SW480 (cell line): ENCODE results near the gene STKLD1.

Source experiments
- DNase-seq: peaks from one replicate; pipeline ENCODE4 v3.0.0-alpha.2; 2016; ENCODE audit warnings: low spot score

Gene STKLD1

DNA sequence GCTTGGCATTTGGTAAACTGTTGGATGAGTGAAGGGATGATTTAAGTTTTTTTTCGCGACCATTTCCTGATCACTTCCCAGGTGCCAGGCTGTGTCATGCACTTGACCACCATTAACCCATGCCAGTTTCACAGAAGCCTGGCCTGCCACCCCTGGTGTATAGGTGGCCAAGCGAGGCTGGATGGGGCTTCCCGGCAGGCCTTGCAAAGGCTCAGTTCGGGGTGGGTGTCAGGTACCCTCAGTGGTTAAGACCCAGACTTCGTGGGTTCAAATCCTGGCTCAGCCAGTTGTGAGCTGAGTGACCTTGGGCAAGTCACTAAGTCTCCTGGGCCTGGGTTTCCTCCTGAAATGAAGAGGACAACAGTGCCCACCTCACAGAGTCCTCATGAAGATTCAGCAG is 30.6 kb upstream of the STKLD1 start:
- no peak for DNase-seq

- no peak for DNase-seq
Observed at GRCh38 chr9:133346021-133346785, 30.0 kb upstream of the STKLD1 start.

DNA sequence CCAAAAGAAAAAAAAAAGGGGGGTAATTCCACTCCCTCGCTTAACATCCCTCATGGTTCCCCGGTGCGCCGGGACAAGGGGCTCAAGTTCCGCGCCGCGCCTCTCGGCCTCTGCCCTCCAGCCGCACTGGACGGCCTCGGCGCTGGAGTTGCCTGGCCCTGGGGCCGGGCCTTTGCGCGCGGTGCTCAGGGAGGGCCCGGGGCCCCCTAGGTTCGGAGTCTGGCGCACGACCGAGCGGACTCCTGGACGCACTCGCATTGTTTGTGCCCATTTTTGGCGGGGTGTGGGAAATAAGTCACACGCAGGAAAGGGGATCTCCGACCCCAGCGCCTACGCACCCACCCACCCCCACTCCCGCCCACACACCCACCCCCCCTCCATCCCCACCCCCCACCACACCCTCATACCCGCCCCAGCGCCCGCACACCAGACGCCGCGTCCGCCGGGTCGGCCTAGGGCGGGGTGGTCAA is 28.6 kb upstream of the STKLD1 start:
- DNase-seq: no peak

GRCh38 chr9:133347985-133348717 is 28.0 kb upstream of the STKLD1 start, which contains the start of the genes MED22 and RPL7A:
Gene MED22, minus strand, starts transcription at chr9:133348131. Its CDS starts 1,469 bp downstream, at chr9:133346662.
Gene RPL7A, plus strand, starts transcription at chr9:133348218. Its CDS starts 26 bp downstream, at chr9:133348244.
- DNase-seq: peak; percentile 96

- no peak for DNase-seq
Observed at GRCh38 chr9:133348718-133349573, 27.2 kb upstream of the STKLD1 start.

GRCh38 chr9:133349965-133350616 is 26.1 kb upstream of the STKLD1 start:
- DNase-seq: no peak

- DNase-seq: no peak
Observed at GRCh38 chr9:133351526-133351907, 24.6 kb upstream of the STKLD1 start.

DNA sequence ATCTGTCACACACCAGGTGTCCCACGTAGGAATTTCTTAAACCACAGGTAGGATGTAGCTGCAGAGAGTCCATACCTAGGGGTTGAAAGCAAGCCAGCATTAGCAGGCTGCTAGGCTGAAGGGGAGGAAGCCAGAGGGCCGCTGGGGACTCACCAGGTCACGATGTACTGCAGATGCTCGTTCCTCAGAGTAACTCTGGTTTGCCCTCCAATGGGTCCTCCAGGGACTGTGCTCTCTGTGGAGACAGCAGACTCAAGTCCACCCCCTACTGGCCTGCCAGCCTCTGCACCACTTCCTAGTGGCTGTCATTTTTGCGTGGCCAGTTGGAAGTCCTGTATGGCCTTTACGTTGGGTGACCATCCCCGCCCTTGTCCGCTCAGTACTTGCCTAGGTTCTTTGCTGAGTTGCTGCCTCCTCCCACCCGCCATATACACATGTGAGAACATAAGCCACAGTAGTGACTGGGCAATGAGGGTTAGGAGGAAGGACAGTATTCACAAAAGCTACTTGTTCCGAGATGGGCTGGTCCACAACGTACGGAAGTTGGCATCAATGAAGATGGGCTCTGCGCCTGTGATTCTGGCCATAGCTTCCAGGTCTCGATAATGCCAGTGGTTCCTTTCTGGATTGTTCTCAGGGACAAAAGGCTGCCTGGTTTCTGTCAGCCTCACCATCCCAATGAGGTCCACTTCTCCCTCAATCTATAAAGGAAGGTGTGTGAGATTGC is 24.1 kb upstream of the STKLD1 start:
- peak; percentile 63 for DNase-seq

- no peak for DNase-seq
Observed at GRCh38 chr9:133352635-133353340, 23.4 kb upstream of the STKLD1 start.

DNA sequence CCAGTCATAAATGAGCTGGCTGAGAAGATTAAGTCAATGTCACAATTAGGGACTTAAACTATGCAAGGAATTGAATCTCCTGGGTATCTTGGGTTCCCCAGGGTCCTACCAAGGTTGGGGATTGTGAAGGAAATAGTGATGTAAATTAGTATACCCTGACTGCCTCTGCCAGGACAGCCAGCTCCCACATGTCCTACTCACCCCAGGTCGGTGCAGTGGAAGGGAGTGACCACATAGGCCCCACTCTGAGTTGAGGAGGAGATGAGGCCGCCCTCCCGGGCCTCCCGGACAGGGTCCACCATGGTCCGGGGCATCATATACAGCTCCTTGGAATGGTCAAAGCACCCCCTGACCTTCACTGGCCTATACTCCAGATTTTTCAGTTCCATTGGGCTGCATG is 22.6 kb upstream of the STKLD1 start:
- DNase-seq: no peak

- no peak for DNase-seq
Observed at GRCh38 chr9:133354766-133355165, 21.4 kb upstream of the STKLD1 start.

DNA sequence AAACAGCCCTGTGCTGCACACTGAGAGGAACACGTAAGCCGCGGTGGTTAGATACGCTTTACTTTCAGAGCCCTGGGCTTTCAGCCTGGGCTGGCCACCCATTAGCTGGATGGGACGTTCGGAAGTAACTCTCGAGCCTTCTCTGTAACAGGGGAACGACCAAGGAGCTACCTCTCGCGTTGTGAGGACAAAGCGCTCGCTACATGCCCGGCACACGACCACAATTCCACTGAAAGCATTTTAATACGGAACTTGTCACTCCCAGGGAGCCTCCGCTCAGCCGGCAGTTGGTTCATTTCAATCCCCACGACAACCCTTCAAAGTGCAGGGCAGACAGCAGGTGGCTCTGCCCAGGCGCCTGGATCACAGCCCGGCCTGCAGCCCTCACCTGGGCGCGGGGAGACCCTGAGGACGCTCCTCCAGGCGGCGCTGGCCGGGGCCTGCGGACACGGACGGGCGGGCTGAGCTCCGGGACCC is 20.2 kb upstream of the STKLD1 start:
- DNase-seq: no peak

DNA sequence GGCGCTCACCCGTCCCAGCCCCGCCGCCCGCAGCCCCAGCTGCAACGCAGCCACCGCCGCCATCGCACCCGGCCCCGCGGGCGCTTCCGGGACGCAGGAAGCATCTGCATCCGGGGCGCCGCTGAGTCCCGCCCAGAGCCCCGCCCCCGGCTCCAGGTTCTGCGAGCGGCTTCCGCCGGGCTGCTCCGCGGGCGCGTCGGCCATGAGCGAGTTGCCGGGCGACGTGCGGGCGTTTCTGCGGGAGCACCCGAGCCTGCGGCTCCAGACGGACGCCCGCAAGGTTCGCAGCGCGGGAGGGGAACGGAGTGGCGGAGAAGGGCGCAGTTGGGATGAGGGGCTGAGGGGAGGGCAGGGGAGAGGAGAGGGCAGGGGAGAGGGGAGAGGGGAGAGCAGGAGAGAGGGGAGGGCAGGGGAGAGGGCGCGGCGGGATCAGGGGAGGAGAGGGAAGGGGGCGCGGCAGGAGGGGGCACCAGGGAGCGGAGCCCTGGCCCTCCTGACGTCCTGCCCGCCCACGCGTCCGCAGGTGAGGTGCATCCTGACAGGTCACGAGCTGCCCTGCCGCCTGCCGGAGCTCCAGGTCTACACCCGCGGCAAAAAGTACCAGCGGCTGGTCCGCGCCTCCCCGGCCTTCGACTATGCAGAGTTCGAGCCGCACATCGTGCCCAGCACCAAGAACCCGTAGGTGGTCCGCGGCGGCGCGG is 19.6 kb upstream of the STKLD1 start, which contains the start of the genes SURF1 and SURF2:
Gene SURF1 (minus strand): TSS at position 97 of the 701 bp plus-strand sequence. CDS start 34 bp downstream, at position 63.
Gene SURF2 (plus strand): TSS at position 160 of the 701 bp plus-strand sequence. CDS start 43 bp downstream, at position 203.
- peak; percentile 80 for DNase-seq

- no peak for DNase-seq
Observed at GRCh38 chr9:133357656-133358055, 18.5 kb upstream of the STKLD1 start.

DNA sequence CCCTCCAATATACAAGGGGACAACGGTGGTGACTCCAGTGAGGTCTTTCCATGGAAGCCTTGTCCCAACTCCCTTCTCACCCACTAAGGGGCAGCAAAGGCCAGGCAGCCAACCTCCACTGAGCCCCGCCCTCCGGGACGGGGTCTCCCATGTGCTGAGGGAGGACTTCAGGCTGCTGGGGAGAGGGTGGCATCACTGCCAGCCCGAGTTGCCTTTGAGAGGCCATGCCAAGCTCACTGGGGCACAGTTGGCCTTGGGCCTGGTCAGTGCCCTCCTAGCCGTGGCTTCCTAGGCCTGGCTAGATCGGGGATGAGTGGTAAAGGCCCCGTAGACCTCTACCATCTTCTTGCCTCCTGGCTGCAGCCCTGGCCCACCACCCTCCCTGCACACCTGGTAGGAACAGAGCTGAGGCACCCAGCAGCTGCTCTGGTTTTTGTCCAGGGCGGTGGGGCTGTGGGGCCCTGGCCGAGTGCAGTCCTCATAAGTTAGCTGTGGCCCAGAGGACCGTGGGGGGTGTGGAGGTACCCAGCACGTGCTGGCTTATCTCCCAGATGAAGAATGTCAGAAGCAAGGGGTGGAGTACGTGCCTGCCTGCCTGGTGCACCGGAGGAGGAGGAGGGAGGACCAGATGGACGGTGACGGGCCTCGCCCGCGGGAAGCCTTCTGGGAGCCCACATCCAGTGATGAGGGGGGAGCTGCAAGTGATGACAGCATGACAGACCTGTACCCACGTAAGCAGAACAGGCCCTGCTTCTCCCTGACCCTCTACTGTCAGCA is 16.6 kb upstream of the STKLD1 start:
- no peak for DNase-seq

DNA sequence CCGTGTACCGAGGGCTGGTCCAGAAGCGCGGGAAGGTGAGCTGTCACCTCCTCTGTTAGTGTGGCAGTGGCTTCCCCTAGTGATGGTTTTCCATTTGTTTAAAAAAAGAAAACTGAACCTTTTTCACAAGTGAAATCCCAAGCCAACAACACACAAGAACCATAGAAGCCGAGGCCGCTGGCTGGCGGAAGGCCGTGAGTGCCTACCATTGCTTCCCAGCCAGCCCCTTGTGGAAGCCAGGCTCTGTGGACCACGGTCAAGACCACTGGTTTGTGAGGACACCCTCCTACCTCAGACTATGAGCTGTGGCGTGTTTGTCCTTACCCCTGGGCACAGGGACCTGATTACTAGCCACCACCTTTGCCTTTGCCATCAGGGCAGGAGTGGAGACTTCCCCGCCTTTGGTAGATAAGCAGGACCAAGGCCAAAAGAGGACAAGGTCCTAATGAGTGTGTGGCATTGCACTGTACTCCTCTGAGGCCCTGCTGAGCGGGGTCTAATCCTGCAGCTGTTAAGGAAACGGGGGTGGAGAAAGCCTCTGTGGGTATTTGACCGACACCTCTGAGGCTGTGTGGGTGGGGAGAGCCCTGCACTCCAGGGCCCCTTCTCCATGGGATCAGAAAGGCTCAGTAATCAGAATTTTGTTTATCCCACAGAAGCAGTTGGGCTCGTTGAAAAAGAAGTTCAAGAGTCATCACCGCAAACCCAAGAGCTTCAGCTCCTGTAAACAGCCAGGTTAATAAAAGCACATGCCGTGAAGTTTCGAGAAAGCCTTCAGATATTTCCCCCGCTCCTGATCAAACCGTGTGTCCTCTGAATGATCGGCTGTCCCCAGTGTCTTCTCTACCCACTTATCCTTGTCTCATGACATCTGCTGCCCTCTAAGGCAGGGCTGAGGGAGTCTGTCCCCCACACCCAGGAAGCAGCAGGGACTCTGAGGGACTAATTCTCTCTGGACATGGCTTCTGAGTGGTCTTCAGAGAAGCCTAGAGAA is 15.5 kb upstream of the STKLD1 start:
- DNase-seq: no peak

- DNase-seq: no peak
Observed at GRCh38 chr9:133361507-133362092, 14.6 kb upstream of the STKLD1 start.
